ENCODE measurements around the gene KDR. TPM values are rescaled to one million over a fixed set of nuclear protein-coding genes. Genes with fewer than 3 reads are reported as not detected.

Gene KDR
- total RNA-seq (2011; cell fraction: chromatin; rRNA removed; ENCODE audit: low replicate concordance), result not detected in 2 replicates
- not detected in 2 replicates for total RNA-seq (2011; cell fraction: nucleolus; rRNA removed)
- total RNA-seq (2011; cell fraction: nucleoplasm; rRNA removed), result not detected in 2 replicates
- total RNA-seq (2014; rRNA removed), result not detected in 2 replicates
- total RNA-seq (2014; rRNA removed; fragmentation: Illumina TruSeq; extraction: Trizol), result not detected in 2 replicates
- total RNA-seq (2015; rRNA removed; fragmentation: Illumina TruSeq; extraction: Trizol), result not detected in 2 replicates
- total RNA-seq (2021), result 0.11 and 0.13 TPM in 2 replicates
- polyA plus RNA-seq (2011; rRNA removed), result not detected in 2 replicates
- polyA plus RNA-seq (2011; cell fraction: cytosol; rRNA removed), result 0.01 TPM in 2 replicates
- polyA plus RNA-seq (2011; cell fraction: nucleus; rRNA removed), result not detected in 2 replicates
- polyA plus RNA-seq (2012), result 0.01 TPM in 1 of 2 replicates, not detected in the other
- polyA plus RNA-seq (2014; fragmentation: Illumina TruSeq; extraction: Trizol), result not detected in 2 replicates
- polyA plus RNA-seq (2014; fragmentation: Nextera tagmentation; extraction: Ambion mirVana), result not detected
- not detected in 2 replicates for polyA plus RNA-seq (2014; rRNA removed)
- not detected in 2 replicates for polyA minus RNA-seq (2011; rRNA and poly(A)+ RNA removed)
- not detected in 2 replicates for polyA minus RNA-seq (2011; cell fraction: cytosol; rRNA and poly(A)+ RNA removed)
- polyA minus RNA-seq (2011; cell fraction: nucleus; rRNA and poly(A)+ RNA removed), result not detected in 2 replicates
- Bru-seq, nascent RNA, result not detected
- BruChase-seq, experiment 1, labeled RNA remaining after a 2-hour chase, result not detected
- BruChase-seq, experiment 2, labeled RNA remaining after a 6-hour chase, result percentile 2 among the genes with signal in this experiment
- long read RNA-seq, experiment 1, result 0 reads
- long read RNA-seq, experiment 2, result 0 reads
- long read RNA-seq, experiment 3, result 0 reads

DNA sequence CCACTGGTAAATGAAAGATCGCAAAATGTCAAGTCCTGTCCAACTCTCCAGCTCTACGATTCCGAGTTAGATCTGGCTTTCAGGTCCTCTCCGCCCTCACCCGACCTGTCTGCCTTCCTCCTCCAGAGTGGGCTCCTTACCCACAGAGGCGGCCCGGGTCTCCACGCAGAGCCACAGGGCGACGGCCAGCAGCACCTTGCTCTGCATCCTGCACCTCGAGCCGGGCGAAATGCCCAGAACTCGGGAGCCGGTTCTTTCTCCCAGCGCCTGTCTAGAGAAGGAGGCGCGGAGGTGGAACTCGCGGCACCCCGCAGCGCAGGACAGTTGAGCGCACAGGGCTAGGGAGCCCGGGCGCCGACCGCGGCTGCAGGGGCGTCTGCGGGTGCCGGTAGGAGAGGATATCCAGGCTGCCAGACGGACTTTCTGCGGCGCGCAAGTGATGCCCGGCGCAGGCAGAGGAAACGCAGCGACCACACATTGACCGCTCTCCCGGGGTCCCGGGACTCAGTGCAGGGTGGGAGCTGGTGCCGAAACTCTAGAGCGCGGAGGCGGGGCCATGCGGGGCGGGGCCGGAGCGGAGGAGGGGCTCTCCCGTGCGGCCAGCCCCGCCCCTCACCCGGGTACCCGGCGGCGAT, at the start of gene KDR:
Gene KDR, minus strand, starts transcription at position 509 of the 635 bp plus-strand sequence. Its CDS starts 302 bp downstream, at position 207.
- no peak within 1 kb of the TSS for H3K4me3 ChIP-seq
- BruUV-seq (replicated peaks), result no TSS peak
- H3K36me3 ChIP-seq (ENCODE audit: control insufficient read depth, insufficient read depth, low read length), result no peaks in the 10 kb centered on the region
- 12% methylated on average over 45 of the region's 57 CpGs for WGBS (ENCODE audit: insufficient coverage, low coverage, missing lambda C conversion rate)
- H4K20me1 ChIP-seq (replicated peaks; ENCODE audit: control insufficient read depth, insufficient read depth, low read length), result no peaks in the 10 kb centered on the region
- no peaks in the 10 kb centered on the region for H3K9me1 ChIP-seq (ENCODE audit: control insufficient read depth, insufficient read depth, low read length)
- H3K79me2 ChIP-seq (ENCODE audit: control insufficient read depth, insufficient read depth, low read length), result no peaks in the 10 kb centered on the region
- in situ Hi-C loops (cut with MboI), result no loop called here
- peaks cover 17 to 22% of the 10 kb centered on the region in 2 experiments; a peak in 4 of 5 replicates for H3K27me3 ChIP-seq (ENCODE audit: control insufficient read depth in 2 of 2, insufficient read depth in 2 of 2, low read length in 2 of 2)
- no peak within 1 kb of the TSS for H3K9ac ChIP-seq (ENCODE audit: insufficient read depth in 1 of 2, low read depth in 2 of 2, low read length in 2 of 2)
- no peaks in the 10 kb centered on the region for H3K9me3 ChIP-seq (replicated peaks; ENCODE audit: control insufficient read depth, insufficient read depth, low read depth, low read length)
- H3K27ac ChIP-seq (ENCODE audit: extremely low read depth, low read depth, low read length), result no peak within 1 kb of the TSS
- TF ChIP-seq SMAD2 (IDR thresholded peaks at IDR 0.05; ENCODE audit: low read depth, low read length), result no peak
- no peak for TF ChIP-seq ZNF239 (CRISPR knock-in tag; IDR thresholded peaks at IDR 0.05)
- TF ChIP-seq L3MBTL2 (IDR thresholded peaks at IDR 0.05), result no peak
- TF ChIP-seq SRSF7 (optimal IDR thresholded peaks at IDR 0.05; ENCODE audit: low read depth, low read length), result no peak
- TF ChIP-seq, protein P1, sequence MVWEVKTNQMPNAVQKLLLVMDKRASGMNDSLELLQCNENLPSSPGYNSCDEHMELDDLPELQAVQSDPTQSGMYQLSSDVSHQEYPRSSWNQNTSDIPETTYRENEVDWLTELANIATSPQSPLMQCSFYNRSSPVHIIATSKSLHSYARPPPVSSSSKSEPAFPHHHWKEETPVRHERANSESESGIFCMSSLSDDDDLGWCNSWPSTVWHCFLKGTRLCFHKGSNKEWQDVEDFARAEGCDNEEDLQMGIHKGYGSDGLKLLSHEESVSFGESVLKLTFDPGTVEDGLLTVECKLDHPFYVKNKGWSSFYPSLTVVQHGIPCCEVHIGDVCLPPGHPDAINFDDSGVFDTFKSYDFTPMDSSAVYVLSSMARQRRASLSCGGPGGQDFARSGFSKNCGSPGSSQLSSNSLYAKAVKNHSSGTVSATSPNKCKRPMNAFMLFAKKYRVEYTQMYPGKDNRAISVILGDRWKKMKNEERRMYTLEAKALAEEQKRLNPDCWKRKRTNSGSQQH (CRISPR knock-in tag; IDR thresholded peaks at IDR 0.05), result no peak
- TF ChIP-seq ZNF146 (CRISPR knock-in tag; IDR thresholded peaks at IDR 0.05; ENCODE audit: unreplicated experiment), result no peak
- TF ChIP-seq KDM4B (IDR thresholded peaks at IDR 0.05; ENCODE audit: borderline replicate concordance in 2 of 2, low read depth in 1 of 2), result no peak
- no peak for TF ChIP-seq ZFP36 (IDR thresholded peaks at IDR 0.05; ENCODE audit: low read depth, low read length, partially characterized antibody)
- TF ChIP-seq ILF3 (IDR thresholded peaks at IDR 0.05; ENCODE audit: borderline replicate concordance), result no peak
- no peak for TF ChIP-seq RFX7 (CRISPR knock-in tag; IDR thresholded peaks at IDR 0.05)
- TF ChIP-seq, protein P2, sequence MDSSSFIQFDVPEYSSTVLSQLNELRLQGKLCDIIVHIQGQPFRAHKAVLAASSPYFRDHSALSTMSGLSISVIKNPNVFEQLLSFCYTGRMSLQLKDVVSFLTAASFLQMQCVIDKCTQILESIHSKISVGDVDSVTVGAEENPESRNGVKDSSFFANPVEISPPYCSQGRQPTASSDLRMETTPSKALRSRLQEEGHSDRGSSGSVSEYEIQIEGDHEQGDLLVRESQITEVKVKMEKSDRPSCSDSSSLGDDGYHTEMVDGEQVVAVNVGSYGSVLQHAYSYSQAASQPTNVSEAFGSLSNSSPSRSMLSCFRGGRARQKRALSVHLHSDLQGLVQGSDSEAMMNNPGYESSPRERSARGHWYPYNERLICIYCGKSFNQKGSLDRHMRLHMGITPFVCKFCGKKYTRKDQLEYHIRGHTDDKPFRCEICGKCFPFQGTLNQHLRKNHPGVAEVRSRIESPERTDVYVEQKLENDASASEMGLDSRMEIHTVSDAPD (CRISPR knock-in tag; IDR thresholded peaks at IDR 0.05), result no peak
- no peak for TF ChIP-seq ZSCAN32 (CRISPR knock-in tag; IDR thresholded peaks at IDR 0.05)
- no peak for TF ChIP-seq PHB (CRISPR knock-in tag; IDR thresholded peaks at IDR 0.05)
- TF ChIP-seq POLR3G (IDR thresholded peaks at IDR 0.05; ENCODE audit: extremely low read depth, insufficient read length, insufficient replicate concordance), result no peak
- TF ChIP-seq TBP (optimal IDR thresholded peaks at IDR 0.05; ENCODE audit: low read depth, low read length), result no peak
- TF ChIP-seq SP1 (CRISPR knock-in tag; IDR thresholded peaks at IDR 0.05), result no peak
- ChIA-PET POLR2A (interaction anchor here (0.7 kb wide), 1 partner anchor 19 kb away, joined by 3 read pairs; no protein-coding TSS in a partner anchor), CTCF (ENCODE audit: low intra/inter-chr PET ratio) (no interaction called here)
- H3K4me2 ChIP-seq (ENCODE audit: insufficient read depth, low read length), result no peak within 1 kb of the TSS
- peaks cover 0 to 13% of the 10 kb centered on the region in 2 experiments; a peak in 2 of 5 replicates for H3K4me1 ChIP-seq (replicated peaks in 1 of 2; ENCODE audit: control insufficient read depth in 2 of 2, insufficient read depth in 2 of 2, low read length in 2 of 2)
- FAIRE-seq (no peak), DNase-seq (ENCODE audit: extremely low read depth in 1 of 4, low spot score in 3 of 4) (peak; percentile 5 to 15 (median 12)), ATAC-seq (peak; percentile 80)
- intact Hi-C loops (cut with micrococcal nuclease), result no loop called here
- no peak within 1 kb of the TSS for H2AFZ ChIP-seq (ENCODE audit: low read depth, low read length)
